Daoy (cell line): Measurements from ENCODE around the gene DNAJC2. TPM values are rescaled to one million over a fixed set of nuclear protein-coding genes. Genes with fewer than 3 reads are reported as not detected.
"Not testable (repeated sequence)": the region's sequence is repeated elsewhere in the genome, so short reads cannot be mapped to it uniquely, and the experiment has no call there.

Experiments used
- DNase-seq: peaks from one replicate; pipeline ENCODE4 v3.0.0-alpha.2; 2015; ENCODE audit warnings: low read depth
- total RNA-seq: library from RNA; depleted of rRNA; stranded (reverse); fragments of >200 nt; shearing (Covaris generic); gene quantifications from 2 replicates; pipeline ENCODE4 v1.2.3, GENCODE V29; 2014

Gene DNAJC2
- total RNA-seq, 1 experiment from 2014 or later = 93.0 TPM

- no peak for DNase-seq
These were observed 3.1 kb downstream of the DNAJC2 start for GRCh38 chr7:103341466-103341865.

DNA sequence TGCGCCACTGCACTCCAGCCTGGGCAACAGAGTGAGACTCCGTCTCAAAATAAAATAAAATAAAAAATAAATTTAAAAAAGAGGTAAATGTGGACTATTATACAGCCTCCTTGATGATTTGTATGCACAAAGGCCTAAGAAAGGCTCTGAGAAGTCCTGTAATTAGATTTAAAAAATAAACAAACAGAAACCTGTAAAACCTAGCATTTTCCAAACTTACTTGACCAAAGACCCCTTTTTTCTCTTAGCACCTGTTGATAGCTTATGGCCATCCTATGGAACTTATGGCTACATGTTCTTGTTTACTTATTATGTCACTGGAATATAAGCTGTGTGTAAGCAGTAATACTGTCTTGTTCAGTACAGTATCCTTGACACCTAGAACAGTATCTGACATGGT lies 5.7 kb downstream of the DNAJC2 start:
- no peak for DNase-seq

DNA sequence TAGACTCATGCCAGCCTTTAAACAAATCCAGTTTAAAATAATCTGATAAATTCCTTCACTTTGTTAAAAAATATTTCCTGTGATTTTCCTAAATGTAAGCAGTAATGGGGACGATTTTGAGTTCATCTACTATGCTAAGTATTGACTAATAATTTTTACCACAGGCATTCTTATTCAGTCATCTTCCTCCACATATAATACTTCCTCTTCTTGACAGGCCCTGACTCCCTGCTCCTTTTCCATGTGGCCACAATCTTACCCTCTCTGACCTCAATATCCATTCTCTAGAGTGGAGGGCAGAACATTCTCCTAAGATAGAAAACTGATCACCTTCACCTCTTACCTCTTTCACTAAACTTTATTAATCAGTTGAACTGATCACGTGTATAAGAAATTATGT lies 7.8 kb downstream of the DNAJC2 start:
- no peak for DNase-seq

GRCh38 chr7:103325744-103326143 lies 18.8 kb downstream of the DNAJC2 start:
- no peak for DNase-seq

- DNase-seq = no peak
These were observed 27.6 kb downstream of the DNAJC2 start for GRCh38 chr7:103317009-103317408.

DNA sequence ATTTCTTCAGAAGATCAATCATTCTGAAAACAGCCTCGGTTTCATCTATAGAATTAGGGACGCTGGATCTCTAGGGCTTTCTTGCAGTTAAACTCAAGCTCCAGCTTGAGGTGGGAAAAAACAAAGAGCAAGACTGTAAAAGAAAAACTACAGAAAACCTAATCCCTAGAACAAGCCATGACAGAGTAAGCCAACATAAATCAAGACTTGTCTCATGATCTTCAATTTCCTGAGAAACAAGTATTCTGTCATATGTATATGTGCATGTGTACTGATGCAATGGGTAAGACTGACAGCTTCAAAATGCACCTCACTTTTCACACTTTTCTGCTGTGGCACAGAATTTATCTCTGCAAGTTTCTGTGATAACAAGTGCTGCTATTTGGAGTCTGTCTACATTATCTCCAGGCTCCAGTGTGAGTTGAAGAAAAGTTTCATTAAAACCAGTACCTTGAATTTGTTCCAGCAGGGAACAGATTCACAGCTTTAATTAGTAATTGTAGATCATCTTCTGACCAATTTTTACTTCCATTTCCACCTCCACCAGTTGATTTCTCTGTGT lies 28.1 kb downstream of the DNAJC2 start:
- no peak for DNase-seq

DNA sequence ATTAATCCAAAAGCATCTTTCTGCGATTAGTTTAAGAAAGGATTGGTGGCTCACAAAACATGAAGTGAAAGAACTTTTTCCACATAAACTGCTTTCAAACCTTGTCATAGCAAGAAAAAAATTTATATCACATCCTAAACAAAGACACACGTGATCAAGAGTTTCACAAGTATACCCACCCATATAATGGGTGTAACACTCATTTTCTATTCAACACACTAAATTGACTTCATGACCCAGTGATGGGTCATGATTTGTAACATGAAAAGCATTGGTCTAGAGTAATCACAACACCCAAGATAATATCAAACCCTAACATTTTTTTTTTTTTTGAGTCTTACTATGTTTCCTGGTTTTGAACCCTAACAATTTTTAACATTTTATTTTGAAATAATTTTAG lies 29.7 kb downstream of the DNAJC2 start:
- no peak for DNase-seq

DNA sequence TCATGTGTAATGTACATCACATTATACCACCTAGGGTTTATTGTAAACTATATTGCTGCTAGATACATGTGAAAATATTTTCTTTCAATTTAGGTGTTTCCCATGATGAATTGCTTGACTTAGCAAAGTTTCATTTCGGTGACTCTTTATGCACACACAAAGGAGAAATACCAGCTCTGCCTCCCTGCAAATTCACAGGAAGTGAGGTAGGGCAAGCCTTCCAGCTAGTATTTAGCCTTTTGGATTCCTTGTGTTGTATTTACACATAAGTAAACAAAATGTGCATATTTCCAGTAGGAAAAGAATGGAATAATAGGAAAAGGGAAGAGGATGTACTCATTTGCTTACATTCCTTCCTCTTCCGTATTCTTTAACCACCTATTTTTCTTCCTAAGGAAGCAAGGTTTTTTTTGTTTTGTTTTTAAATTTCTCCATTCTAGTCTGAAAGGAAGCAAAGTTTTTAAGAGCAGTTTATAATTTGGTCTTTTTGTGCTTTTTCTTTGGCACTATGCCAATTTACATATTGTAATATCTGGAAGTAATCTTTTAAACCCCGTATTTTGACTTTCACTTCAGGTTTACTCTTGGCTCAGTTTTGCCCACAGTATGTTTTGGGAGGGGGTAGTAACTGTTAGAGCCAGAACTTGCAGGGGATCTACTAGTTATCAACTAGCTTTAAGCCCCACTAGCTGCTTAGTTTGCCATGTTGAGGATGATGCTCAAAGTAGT lies 36.9 kb downstream of the DNAJC2 start:
- DNase-seq = no peak

DNA sequence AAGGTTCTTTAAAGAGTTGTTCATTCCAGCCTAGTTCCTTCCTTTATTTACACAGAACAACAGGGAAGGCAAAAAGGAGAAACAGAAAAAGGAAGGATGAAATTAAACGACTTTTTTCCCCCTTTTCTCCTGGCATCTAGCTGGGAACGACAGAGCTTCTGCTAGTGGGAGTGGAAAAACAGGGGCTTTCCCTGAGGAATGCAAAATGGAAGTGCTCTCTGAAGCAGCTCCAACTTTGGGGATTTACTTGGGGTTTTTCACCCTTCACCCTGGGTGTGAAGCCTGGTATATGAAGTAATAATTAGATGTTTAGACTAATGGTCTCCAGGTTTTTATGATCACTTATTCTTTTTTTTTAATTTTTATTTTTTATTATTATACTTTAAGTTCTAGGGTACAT lies 43.1 kb downstream of the DNAJC2 start:
- no peak for DNase-seq

- DNase-seq = no peak
These were observed 44.9 kb downstream of the DNAJC2 start for GRCh38 chr7:103299660-103300059.

- DNase-seq = no peak
These were observed 46.8 kb downstream of the DNAJC2 start for GRCh38 chr7:103297837-103298179.

- peak; percentile 98 for DNase-seq
These were observed 47.4 kb downstream of the DNAJC2 start, which contains the start of gene PMPCB for GRCh38 chr7:103296901-103297836. TSS of gene PMPCB (plus strand) at chr7:103297435. CDS start at chr7:103297460, 25 bp downstream.

DNA sequence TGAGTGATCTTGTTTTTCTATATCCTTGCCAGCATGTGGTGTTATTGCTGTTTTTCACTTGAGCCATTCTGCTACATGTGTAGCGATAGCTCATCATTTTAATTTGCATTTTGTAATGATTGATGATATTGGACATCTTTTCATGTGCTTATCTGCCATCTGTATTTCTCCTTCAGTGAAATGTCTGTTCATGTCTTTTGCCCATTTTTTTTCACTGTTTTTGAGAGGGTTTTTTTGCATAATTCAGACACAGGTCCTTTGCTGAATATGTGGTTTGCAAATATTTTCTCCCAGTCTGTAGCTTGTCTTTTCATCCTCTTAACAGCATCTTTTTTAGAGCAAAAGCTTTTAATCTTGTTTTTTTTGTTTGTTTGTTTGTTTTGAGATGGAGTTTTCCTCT lies 51.0 kb downstream of the DNAJC2 start:
- DNase-seq = no peak

DNA sequence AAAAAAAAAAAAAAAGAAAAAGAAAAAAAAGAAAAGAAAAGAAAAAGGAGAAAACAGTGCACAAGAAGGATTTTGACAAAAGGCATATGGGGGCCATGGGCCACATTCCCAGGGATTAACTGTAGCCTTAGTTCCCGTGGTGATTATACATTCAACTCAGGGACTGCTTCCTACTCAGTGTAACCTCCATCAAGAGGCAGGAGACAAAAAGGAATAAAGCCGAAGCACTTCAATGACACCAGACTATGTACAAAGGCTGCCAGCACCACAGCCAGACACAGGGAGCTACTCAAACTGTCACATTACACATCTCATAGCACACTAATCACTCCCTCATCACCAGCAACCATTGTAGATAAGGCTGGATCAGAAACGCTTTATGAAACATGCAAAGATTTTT lies 52.4 kb downstream of the DNAJC2 start:
- DNase-seq = no peak

GRCh38 chr7:103282802-103283427 lies 61.7 kb downstream of the DNAJC2 start:
- DNase-seq = not testable (repeated sequence)

- DNase-seq = peak; percentile 45
These were observed 63.8 kb downstream of the DNAJC2 start for GRCh38 chr7:103280803-103281155.

DNA sequence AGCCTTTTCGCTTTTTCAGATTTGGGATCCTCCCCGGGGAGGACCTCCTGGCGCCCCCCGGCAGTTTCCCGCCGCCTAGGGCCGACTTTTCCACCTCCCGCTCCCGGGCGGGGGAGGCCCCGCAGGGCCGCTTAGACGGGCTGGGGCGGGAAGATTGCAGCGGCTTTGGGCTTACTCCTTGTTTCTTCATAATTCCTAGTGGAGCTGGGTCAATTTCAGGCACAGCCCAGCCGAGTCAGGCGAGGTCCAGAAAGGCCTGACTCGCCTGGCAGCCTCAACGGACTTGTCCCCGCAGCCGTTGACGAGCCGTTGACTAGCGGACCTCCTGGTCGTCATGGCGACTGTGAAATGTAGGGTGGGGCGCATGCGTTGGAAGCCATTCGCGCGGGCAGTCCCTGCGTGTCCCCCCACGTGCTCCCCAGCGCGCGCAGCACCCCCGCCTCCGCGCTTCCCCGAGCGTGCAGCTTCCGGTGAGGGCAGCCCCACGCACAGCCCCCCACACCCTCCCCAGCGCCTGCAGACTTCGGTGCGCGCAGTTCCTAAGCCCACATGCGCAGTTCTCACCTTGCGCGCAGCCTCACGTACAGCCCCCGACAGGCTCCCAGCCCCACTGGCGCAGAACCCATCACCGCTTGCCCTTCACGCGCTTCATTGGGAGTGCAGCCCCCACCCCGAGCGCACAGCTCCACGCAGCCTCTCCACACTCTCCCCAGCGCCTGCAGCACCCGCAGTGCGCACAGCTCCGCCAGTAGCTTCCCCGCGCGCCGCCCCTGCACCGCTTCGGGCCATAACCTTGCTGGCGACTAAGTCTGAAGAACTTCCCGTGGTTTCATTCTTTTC lies 64.4 kb downstream of the DNAJC2 start:
- DNase-seq = peak; percentile 92

DNA sequence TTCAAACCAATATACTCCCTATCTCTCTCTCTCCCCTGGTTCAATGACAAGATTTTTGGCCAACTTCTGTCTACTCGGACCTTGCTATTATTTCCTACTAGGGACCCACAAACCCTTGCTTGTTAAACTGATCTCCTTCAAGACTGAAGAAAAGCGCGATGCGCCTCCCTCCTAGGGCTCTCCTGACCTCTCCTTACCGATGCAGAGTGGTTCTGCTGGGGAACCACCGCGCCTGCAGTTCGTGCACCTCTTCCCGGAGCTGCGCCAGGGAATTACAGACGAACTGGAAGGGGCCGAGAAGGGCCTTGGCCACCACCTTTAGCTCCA lies 65.0 kb downstream of the DNAJC2 start:
- not testable (repeated sequence) for DNase-seq

GRCh38 chr7:103278195-103278594 lies 66.4 kb downstream of the DNAJC2 start:
- DNase-seq = not testable (repeated sequence)

GRCh38 chr7:103274867-103275266 lies 69.7 kb downstream of the DNAJC2 start:
- not testable (repeated sequence) for DNase-seq

DNA sequence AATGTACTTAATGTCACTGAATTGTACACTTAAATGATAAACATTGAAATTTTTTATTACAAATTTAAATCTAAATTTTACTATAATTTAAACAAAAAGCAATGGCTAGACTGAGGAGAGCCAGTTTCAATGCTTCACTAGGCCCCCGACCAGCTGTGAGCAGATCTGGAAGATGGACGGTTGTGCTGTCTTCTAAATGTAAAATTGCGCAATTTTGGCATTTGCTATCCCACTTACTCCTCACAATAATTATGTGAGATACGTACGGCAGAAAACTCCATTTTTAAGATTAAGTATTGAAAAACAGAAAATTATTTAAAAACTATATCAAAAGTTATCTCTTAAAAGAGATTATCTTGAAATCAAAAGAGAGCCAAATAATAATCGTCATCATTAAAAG lies 71.2 kb downstream of the DNAJC2 start:
- DNase-seq = not testable (repeated sequence)
